HepG2 (cell line): ENCODE data around the gene KISS1R. TPM values are rescaled to one million over a fixed set of nuclear protein-coding genes. Genes with fewer than 3 reads are reported as not detected.

Experiments
- ATAC-seq: fragments of 200-7000 bp; cut with Tn5 transposase; 3 replicates; pipeline ENCODE4 v1.9.1; 2020; ENCODE audit warnings: mild to moderate bottlenecking, moderate library complexity
- BruUV-seq: library from RNA; stranded (reverse); fragments of 400-500 nt; replicated peaks from 2 replicates; lab custom pipeline; 2021; lab: Mats Ljungman, UMichigan
- CTCF ChIA-PET: fragments of 300-600 bp; formaldehyde crosslinking; extraction: SDS; loops from one replicate; lab custom pipeline; 2021; ENCODE audit warnings: low total read pairs, inconsistent platforms, low intra/inter-chr PET ratio; lab: Yijun Ruan, JAX
- POLR2A ChIA-PET: fragments of 350-600 bp; sonication (Branson Sonifier 250); formaldehyde crosslinking; loops from one replicate; lab custom pipeline; 2020; ENCODE audit warnings: antibody characterized with exemption, inconsistent platforms; lab: Yijun Ruan, JAX
- DNase-seq: peaks from one replicate; pipeline ENCODE4 v3.0.0-alpha.2; 2015; ENCODE audit warnings: low spot score
- FAIRE-seq: peaks from 3 replicates; lab custom pipeline; 2011; peaks lifted over from hg19 to GRCh38; lab: Jason Lieb, UNC
- H2AFZ ChIP-seq: one replicate; pipeline ENCODE4 v1.6.1; 2011; ENCODE audit warnings: low read length, inconsistent platforms
- H3K27ac ChIP-seq: fragments of 300-600 bp; 3 replicates; pipeline ENCODE4 v1.8.0; 2011; ENCODE audit warnings: mixed run types, mild to moderate bottlenecking, mixed read lengths, low read length, inconsistent platforms; ENCODE audit not compliant: insufficient read depth; ENCODE audit errors: extremely low read length
- H3K27me3 ChIP-seq, 2 experiments: fragments of 200-600 bp in 1 of 2; 2 replicates in 1 of 2; 3 replicates in 1 of 2; pipeline versions ENCODE4 v1.6.0 to v1.8.0; 2011; ENCODE audit warnings: low read length in 2 of 2, mild to moderate bottlenecking in 2 of 2, moderate library complexity in 2 of 2, inconsistent platforms in 1 of 2; ENCODE audit not compliant: insufficient read depth in 2 of 2, control insufficient read depth in 1 of 2
- H3K36me3 ChIP-seq, 2 experiments: fragments of 200-600 bp in 1 of 2; replicated peaks in 1 of 2; 2 replicates in 1 of 2; 3 replicates in 1 of 2; pipeline versions ENCODE4 v1.5.1 to v1.8.0; 2011; ENCODE audit warnings: low read length in 2 of 2, inconsistent platforms in 1 of 2; ENCODE audit not compliant: insufficient read depth in 2 of 2, control insufficient read depth in 1 of 2
- H3K4me1 ChIP-seq: 2 replicates; pipeline ENCODE4 v1.5.1; 2012; ENCODE audit warnings: low read length, inconsistent platforms; ENCODE audit not compliant: insufficient read depth
- H3K4me2 ChIP-seq: 2 replicates; pipeline ENCODE4 v1.6.0; 2011; ENCODE audit warnings: low read depth, low read length, inconsistent platforms
- H3K4me3 ChIP-seq, 3 experiments: fragments of 200-600 bp in 1 of 3; sonication (generic), shearing (Covaris generic) in 1 of 3; replicated peaks in 1 of 3; 2 replicates each; pipeline ENCODE4 v1.5.1; 2011 to 2016; ENCODE audit warnings: low read length in 3 of 3, inconsistent platforms in 2 of 3, low read depth in 2 of 3, mild to moderate bottlenecking in 2 of 3, control low read depth in 1 of 3, mixed read lengths in 1 of 3; ENCODE audit not compliant: insufficient read depth in 1 of 3
- H3K79me2 ChIP-seq: one replicate; pipeline ENCODE4 v1.6.1; 2011; ENCODE audit warnings: low read length, inconsistent platforms; ENCODE audit not compliant: insufficient read depth
- H3K9ac ChIP-seq: 2 replicates; pipeline ENCODE4 v1.6.0; 2011; ENCODE audit warnings: mild to moderate bottlenecking, low read depth, low read length, inconsistent platforms; ENCODE audit not compliant: insufficient read depth
- H3K9me3 ChIP-seq: 2 replicates; pipeline ENCODE4 v1.5.1; 2012; ENCODE audit warnings: mild to moderate bottlenecking, low read length
- H4K20me1 ChIP-seq: 2 replicates; pipeline ENCODE4 v1.6.0; 2011; ENCODE audit warnings: inconsistent platforms, mild to moderate bottlenecking, low read length, moderate library complexity; ENCODE audit not compliant: insufficient read depth
- AGO2 ChIP-seq: fragments of 200-400 bp; formaldehyde crosslinking; optimal IDR thresholded peaks from 2 replicates; pipeline ENCODE3; 2017; ENCODE audit warnings: mild to moderate bottlenecking, low read depth, low read length, moderate library complexity
- HNRNPL ChIP-seq: fragments of 200-400 bp; formaldehyde crosslinking; IDR thresholded peaks from 2 replicates; pipeline ENCODE4 v1.6.1; 2017; ENCODE audit warnings: mild to moderate bottlenecking, low read depth, low read length
- ISX ChIP-seq: sonication (generic); formaldehyde crosslinking; conservative IDR thresholded peaks from 2 replicates; pipeline ENCODE4 v1.5.0; 2020; ENCODE audit warnings: missing genetic modification reagents
- KAT7 ChIP-seq: IDR thresholded peaks from 2 replicates; pipeline ENCODE4 v1.6.1; 2018; ENCODE audit warnings: borderline replicate concordance, missing compliant biosample characterization
- POLR2A ChIP-seq, 2 experiments: IDR thresholded peaks; 2 replicates each; pipeline ENCODE4 v1.6.1; 2011; ENCODE audit warnings: low read depth in 2 of 2, low read length in 2 of 2, mild to moderate bottlenecking in 1 of 2, moderate library complexity in 1 of 2; ENCODE audit not compliant: insufficient read depth in 1 of 2
- RBFOX2 ChIP-seq: fragments of 200-400 bp; formaldehyde crosslinking; IDR thresholded peaks from 2 replicates; pipeline ENCODE4 v1.6.1; 2017; ENCODE audit warnings: low read depth, mild to moderate bottlenecking, low read length
- RBM22 ChIP-seq: fragments of 200-400 bp; formaldehyde crosslinking; optimal IDR thresholded peaks from 2 replicates; pipeline ENCODE3; 2017; ENCODE audit warnings: mild to moderate bottlenecking, low read length, moderate library complexity
- ZBTB38 ChIP-seq: sonication (generic); formaldehyde crosslinking; IDR thresholded peaks from 2 replicates; pipeline ENCODE4 v1.5.1; 2020; ENCODE audit warnings: mild to moderate bottlenecking, missing genetic modification reagents
- ZBTB8A ChIP-seq: sonication (generic); formaldehyde crosslinking; IDR thresholded peaks from 2 replicates; pipeline ENCODE4 v1.4.0; 2020; ENCODE audit warnings: mild to moderate bottlenecking, low read depth, missing genetic modification reagents, borderline replicate concordance
- ZNF275 ChIP-seq: sonication (generic); formaldehyde crosslinking; IDR thresholded peaks from 2 replicates; pipeline ENCODE4 v1.8.0; 2022; ENCODE audit warnings: missing genetic modification reagents, mild to moderate bottlenecking, inconsistent platforms, borderline replicate concordance
- ZNF724P ChIP-seq: sonication (generic); formaldehyde crosslinking; IDR thresholded peaks from 2 replicates; pipeline ENCODE4 v1.8.0; 2022; ENCODE audit warnings: missing genetic modification reagents, borderline replicate concordance
- WGBS: methylation state at CpG from one replicate; pipeline ENCODE4 v1.1.6; 2017; ENCODE audit warnings: low lambda C conversion rate; 5-methylcytosine and 5-hydroxymethylcytosine counted together
- in situ Hi-C: cut with HindIII; loops from 2 replicates; pipeline ENCODE4 v1.10.0; 2017; ENCODE audit warnings: low pct_unique_long_range_greater_than_20kb; ENCODE audit not compliant: extremely low pct_ligation_motif_present
- intact Hi-C: fragments of 100-400 bp; cut with micrococcal nuclease; formaldehyde crosslinking; loops from one replicate; pipeline ENCODE4 v1.10.0; 2022; ENCODE audit not compliant: unreplicated experiment
- polyA plus RNA-seq, 8 experiments: library from polyadenylated mRNA; depleted of rRNA in 3 of 8; stranded (reverse) in 7 of 8; unstranded in 1 of 8; fragments of >200 nt; fragmentation: Illumina TruSeq in 4 of 8; extraction: Trizol in 4 of 8; gene quantifications; 2 replicates each; pipeline versions ENCODE4 v1.2.1 to v1.2.3, GENCODE V29; 2011 to 2016; ENCODE audit warnings: low read depth in 4 of 8, missing spikeins in 1 of 8, mixed read lengths in 1 of 8; ENCODE audit not compliant: insufficient read depth in 1 of 8
- total RNA-seq, 5 experiments: library from RNA; depleted of rRNA; stranded (reverse); fragments of >200 nt; fragmentation: Illumina TruSeq; extraction: Trizol; gene quantifications; 2 replicates each; pipeline ENCODE4 v1.2.3, GENCODE V29; 2016; ENCODE audit warnings: low read depth in 1 of 5
- TF ChIP-seq, protein P1 (sequence below): IDR thresholded peaks from 2 replicates; pipeline ENCODE4 v1.6.1; 2016

KISS1R gene
- total and polyA plus RNA-seq, 2 of the 13 experiments (the other 11 are each of a cell fraction or from before 2014, with no cell fraction given), result 1.1 to 10.2 TPM

- TF ChIP-seq, protein P1, sequence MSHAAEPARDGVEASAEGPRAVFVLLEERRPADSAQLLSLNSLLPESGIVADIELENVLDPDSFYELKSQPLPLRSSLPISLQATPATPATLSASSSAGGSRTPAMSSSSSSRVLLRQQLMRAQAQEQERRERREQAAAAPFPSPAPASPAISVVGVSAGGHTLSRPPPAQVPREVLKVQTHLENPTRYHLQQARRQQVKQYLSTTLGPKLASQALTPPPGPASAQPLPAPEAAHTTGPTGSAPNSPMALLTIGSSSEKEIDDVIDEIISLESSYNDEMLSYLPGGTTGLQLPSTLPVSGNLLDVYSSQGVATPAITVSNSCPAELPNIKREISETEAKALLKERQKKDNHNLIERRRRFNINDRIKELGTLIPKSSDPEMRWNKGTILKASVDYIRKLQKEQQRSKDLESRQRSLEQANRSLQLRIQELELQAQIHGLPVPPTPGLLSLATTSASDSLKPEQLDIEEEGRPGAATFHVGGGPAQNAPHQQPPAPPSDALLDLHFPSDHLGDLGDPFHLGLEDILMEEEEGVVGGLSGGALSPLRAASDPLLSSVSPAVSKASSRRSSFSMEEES (CRISPR knock-in tag), result no peak
- no peak for TF ChIP-seq ZBTB8A (CRISPR knock-in tag)
- TF ChIP-seq ZNF724P (CRISPR knock-in tag), result no peak
- TF ChIP-seq KAT7 (CRISPR knock-in tag), result no peak
Measured at GRCh38 chr19:943551-944170, 26.5 kb downstream of the KISS1R start (continued).

DNA sequence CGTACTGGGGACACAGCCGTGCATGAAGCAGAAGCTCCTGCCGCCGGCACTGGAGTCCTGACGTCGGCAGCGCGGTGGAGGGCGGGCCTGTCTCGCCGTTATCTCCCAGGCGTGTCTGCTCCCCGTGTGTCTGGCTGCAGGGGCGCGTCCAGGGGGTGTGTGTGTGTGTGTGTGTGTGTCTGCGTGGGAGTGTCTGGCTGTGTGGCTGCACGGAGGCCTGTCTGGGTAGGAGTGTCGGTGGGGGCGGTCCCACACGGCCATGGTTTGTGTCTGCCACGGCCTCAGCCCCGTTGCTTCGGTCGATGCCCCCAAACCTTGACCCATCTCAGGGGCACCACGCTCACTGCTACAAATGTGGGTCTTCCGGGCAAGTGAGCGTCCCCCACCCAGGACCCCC is 27.0 kb downstream of the KISS1R start:
- no peak for FAIRE-seq
- H3K4me1 ChIP-seq, result peaks cover 46% of the 10 kb centered on the region
- H3K27me3 ChIP-seq, result no peaks in the 10 kb centered on the region; a peak in 1 of 5 replicates
- CTCF ChIA-PET, result no interaction called here
- no peak overlapping the region for H3K9ac ChIP-seq
- peaks cover 81% of the 10 kb centered on the region for H3K79me2 ChIP-seq
- BruUV-seq, result no TSS peak
- no peak overlapping the region for H3K27ac ChIP-seq
- no peak overlapping the region for H3K4me2 ChIP-seq
- DNase-seq, result no peak
- no peak overlapping the region for H2AFZ ChIP-seq
- peaks cover 69% of the 10 kb centered on the region; the same call in 1 of the 2 replicates for H4K20me1 ChIP-seq
- no peak for TF ChIP-seq ZNF275 (CRISPR knock-in tag)
- TF ChIP-seq AGO2, result peak; percentile 91
- TF ChIP-seq ZBTB38 (CRISPR knock-in tag), result 0 out of 2 replicates have a peak, but pooled peaks have one; percentile 53
- peak; percentile 65 for TF ChIP-seq RBFOX2
- TF ChIP-seq POLR2A (IDR thresholded peaks at IDR 0.05; ENCODE audit: insufficient read depth in 1 of 2, low read depth in 2 of 2, low read length in 2 of 2), result peak in 1 of 2 experiments; percentile 27; a peak in 1 of 4 replicates
- TF ChIP-seq RBM22, result peak; percentile 46
- no peak for TF ChIP-seq ISX (CRISPR knock-in tag)
- TF ChIP-seq HNRNPL, result peak; percentile 94; the same call in 1 of the 2 replicates
- TF ChIP-seq, all 625 proteins: peak for 6
- POLR2A ChIA-PET, result interaction anchor here (2.6 kb wide), 1 partner anchor 8 kb away, joined by 18 read pairs; no protein-coding TSS in a partner anchor
- intact Hi-C loops (no loop called here), in situ Hi-C loops (no loop called here)
- H3K36me3 ChIP-seq, result peaks cover 25 to 75% of the 10 kb centered on the region in 2 experiments
- WGBS, result 95% methylated on average over 18 of the region's 27 CpGs
- no peaks in the 10 kb centered on the region for H3K9me3 ChIP-seq
- ATAC-seq, result no peak
- H3K4me3 ChIP-seq, result no peak overlapping the region
